SKM-1 (cell line): ENCODE results near the gene SEMA3A.

ENCODE experiments used
- DNase-seq: peaks from one replicate; lab custom pipeline; 2025; ENCODE audit not compliant: unreplicated experiment; lab: John Stamatoyannopoulos, UW

Gene SEMA3A

GRCh38 chr7:84022009-84022408 lies 172.6 kb downstream of the SEMA3A start:
- no peak for DNase-seq

- no peak for DNase-seq
These were observed 173.2 kb downstream of the SEMA3A start for GRCh38 chr7:84021292-84021908.

GRCh38 chr7:84017651-84018050 lies 176.9 kb downstream of the SEMA3A start:
- no peak for DNase-seq

- no peak for DNase-seq
These were observed 180.9 kb downstream of the SEMA3A start for GRCh38 chr7:84013616-84014240.

- DNase-seq, result no peak
These were observed 184.8 kb downstream of the SEMA3A start for GRCh38 chr7:84009782-84010181.

- no peak for DNase-seq
These were observed 185.5 kb downstream of the SEMA3A start for GRCh38 chr7:84009051-84009450.

- no peak for DNase-seq
These were observed 191.4 kb downstream of the SEMA3A start for GRCh38 chr7:84003191-84003590.

GRCh38 chr7:84002348-84002747 lies 192.2 kb downstream of the SEMA3A start:
- DNase-seq, result no peak

- DNase-seq, result no peak
These were observed 197.7 kb downstream of the SEMA3A start for GRCh38 chr7:83996879-83997278.

- no peak for DNase-seq
These were observed 206.8 kb downstream of the SEMA3A start for GRCh38 chr7:83987764-83988163.

- DNase-seq, result no peak
These were observed 208.8 kb downstream of the SEMA3A start for GRCh38 chr7:83985821-83986220.

- DNase-seq, result no peak
These were observed 210.0 kb downstream of the SEMA3A start for GRCh38 chr7:83984591-83984990.

- DNase-seq, result no peak
These were observed 210.5 kb downstream of the SEMA3A start for GRCh38 chr7:83984076-83984475.

- DNase-seq, result no peak
These were observed 211.0 kb downstream of the SEMA3A start for GRCh38 chr7:83983606-83984005.

GRCh38 chr7:83976302-83976701 lies 218.3 kb downstream of the SEMA3A start:
- peak; percentile 36 for DNase-seq

GRCh38 chr7:83970081-83970480 lies 224.5 kb downstream of the SEMA3A start:
- no peak for DNase-seq

GRCh38 chr7:83964318-83964717 lies 230.3 kb downstream of the SEMA3A start:
- no peak for DNase-seq

GRCh38 chr7:83957333-83957732 lies 237.3 kb downstream of the SEMA3A start:
- DNase-seq, result no peak

GRCh38 chr7:83956104-83956503 lies 238.5 kb downstream of the SEMA3A start:
- no peak for DNase-seq

GRCh38 chr7:83952236-83952635 lies 242.4 kb downstream of the SEMA3A start:
- no peak for DNase-seq

GRCh38 chr7:83947260-83947659 lies 247.3 kb downstream of the SEMA3A start:
- no peak for DNase-seq

- no peak for DNase-seq
These were observed 247.8 kb downstream of the SEMA3A start for GRCh38 chr7:83946801-83947200.

- DNase-seq, result no peak
These were observed 253.3 kb downstream of the SEMA3A start for GRCh38 chr7:83941300-83941699.
